Globus pallidus (tissue), 1 donor: Measurements from ENCODE around the gene TUBB2B.
A peak's percentile ranks its signal among the peaks of the same experiment; 100 is the strongest.
"Not testable (repeated sequence)": the region's sequence is repeated elsewhere in the genome, so short reads cannot be mapped to it uniquely, and the experiment has no call there.

Source experiments
- DNase-seq: peaks from one replicate; pipeline ENCODE4 v3.0.0-alpha.2; 2015; ENCODE audit warnings: low spot score

The TUBB2B gene

DNA sequence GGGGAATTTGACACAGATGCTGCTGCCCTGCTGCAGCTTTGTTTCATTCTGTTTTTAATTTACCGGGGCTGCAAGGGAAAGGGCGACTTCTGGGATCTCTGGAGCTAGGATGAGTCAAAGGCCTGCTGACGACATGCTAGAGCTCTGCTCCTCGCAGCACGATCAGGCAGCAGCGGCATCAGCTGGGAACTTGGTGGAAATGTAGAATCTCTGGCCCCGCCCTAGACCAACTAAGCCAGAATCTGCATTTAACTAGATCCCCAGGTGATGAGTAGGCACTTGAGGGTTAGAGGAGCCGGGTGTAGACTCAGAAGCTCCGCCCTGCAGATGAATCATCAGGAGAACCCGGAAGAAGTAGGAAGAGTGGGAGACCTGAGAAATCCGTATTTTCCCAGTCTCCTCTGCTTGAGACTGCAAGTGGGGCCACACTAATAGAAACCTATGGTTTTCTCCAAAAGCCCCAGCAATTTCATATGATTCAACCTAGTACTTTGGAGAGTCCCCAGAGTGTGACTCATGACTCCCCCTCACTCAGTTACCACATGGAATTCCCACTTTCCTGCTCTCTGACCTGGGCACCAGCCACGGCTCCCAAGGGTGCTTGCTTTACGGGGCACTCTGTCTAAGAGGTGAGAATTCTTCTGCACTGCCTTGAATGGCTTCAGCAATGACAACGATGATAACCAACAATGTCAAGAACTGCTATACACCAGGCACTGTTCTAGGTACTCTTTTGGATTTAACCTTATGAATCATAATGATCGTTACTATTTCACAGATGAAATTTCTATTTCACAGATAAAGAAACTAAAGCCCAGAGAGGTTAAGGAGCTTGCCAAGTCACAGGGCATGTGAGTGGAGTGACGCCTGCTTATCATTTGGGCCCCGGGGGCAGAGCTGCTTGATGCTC, 18.1 kb downstream of the TUBB2B start:
- no peak for DNase-seq

DNA sequence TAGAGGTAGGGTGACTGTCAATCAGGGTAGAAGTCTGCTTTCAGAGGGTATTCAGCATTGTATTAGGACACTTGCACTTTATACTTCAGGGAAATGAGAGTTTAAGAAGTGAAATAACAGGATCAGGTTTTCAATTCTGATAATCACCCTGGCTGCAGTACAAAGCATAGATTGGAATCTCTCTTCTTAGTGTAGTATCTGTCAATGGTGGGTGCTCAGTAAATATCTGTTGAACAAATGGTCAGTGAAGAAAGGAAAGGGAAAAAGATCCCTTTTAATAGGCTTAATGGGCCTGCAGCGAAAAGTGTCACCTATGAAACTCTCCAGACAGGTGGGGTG, 18.7 kb downstream of the TUBB2B start:
- DNase-seq, result no peak

DNA sequence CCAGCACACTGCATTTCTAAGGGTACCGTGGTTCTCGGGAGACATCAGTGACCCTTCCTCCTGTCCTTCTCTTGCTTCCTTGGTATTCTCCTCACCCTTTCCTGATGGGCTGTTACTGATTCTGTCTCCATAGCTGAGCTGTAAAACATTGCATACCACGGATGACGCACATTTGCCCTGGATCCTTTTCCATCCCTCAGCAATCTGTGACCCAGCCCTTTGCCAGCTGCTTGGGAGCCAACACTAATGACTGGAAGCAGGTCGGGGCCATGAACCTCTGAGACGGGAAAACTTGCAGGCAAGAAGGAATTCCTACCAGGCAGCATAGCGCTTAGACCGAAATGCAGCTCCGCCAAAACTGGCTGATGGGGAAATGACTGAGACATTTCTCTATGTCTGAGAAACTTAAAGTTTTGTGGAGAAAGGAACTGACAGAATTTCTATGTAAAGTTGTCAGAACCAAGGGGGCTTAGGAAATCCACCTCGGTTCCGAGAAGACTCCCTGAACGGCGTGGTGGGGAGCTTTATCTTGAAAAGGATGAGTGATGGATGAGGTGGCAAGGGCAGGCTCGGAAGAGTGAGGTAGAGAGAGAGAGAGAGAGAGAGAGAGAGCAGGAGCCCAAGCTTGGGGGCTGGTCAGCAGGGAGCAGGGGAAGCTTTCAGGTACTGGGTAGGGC, 19.2 kb downstream of the TUBB2B start:
- no peak for DNase-seq

DNA sequence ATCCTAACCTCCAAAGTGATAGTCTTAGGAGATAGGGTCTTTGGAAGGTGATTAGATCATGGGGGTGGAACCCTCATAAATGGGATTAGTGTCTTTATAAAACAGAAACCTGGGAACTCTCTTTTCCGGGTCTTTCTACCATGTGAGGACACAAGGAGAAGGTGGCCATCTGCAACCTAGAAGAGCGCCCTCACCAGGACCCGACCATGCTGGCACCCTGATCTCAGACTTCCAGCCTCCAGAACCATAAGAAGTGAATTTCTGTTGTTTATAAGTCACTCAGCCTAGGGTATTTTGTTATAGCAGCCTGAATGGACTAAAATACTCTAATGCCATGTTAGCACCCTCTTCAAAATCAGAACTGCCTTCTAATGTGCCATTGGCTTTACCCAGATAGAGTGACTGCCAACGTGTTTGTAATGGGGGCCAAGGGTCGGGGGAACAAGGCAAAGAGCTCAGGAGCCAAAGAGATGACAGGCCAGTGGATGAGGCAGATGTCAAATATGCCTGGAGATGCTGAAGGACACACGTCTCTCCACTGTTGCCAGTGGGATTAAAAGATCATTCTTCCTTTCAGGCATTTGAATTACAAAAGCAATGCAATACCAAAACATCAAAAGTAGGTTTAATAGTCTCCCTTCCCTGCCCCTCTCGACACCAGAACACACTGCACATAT, 21.0 kb downstream of the TUBB2B start:
- DNase-seq, result no peak

DNA sequence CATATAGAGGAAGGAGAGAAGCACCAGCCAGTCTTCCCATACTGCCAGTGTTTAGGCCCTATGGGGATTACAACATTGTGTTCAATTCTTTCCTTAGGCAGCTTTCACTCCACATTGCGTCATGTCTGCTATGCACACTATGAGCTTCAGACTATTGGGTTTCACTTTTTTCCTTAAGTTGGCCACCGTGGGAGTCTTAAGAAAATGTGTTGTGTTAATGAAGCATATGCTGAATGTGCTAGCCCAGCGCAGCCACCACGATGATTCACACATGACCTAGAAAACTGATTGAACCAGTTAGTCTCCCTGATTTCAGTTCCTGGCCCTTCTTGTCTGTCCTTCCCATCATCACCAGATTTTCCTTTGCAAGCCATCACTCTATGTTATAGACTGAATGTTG, 21.5 kb downstream of the TUBB2B start:
- no peak for DNase-seq

DNA sequence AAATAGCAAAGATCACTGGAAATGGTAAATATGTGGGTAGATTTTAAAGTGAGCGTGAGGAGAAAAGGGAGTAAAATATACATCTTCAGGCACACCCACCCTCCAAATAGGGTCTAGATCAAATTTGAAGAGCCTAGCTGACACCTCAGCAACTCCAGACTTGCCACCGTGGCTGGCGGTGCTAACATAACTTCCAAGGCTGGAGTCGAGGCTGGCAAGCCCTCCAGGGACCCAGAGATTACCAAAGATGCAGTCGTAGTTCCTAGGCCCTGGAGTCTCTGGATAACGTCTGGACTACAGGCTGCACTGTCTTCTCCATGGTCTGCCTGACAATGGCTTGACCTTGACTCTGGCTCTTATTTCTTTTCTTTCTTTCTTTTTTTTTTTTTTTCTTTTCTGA, 22.5 kb downstream of the TUBB2B start:
- no peak for DNase-seq

DNA sequence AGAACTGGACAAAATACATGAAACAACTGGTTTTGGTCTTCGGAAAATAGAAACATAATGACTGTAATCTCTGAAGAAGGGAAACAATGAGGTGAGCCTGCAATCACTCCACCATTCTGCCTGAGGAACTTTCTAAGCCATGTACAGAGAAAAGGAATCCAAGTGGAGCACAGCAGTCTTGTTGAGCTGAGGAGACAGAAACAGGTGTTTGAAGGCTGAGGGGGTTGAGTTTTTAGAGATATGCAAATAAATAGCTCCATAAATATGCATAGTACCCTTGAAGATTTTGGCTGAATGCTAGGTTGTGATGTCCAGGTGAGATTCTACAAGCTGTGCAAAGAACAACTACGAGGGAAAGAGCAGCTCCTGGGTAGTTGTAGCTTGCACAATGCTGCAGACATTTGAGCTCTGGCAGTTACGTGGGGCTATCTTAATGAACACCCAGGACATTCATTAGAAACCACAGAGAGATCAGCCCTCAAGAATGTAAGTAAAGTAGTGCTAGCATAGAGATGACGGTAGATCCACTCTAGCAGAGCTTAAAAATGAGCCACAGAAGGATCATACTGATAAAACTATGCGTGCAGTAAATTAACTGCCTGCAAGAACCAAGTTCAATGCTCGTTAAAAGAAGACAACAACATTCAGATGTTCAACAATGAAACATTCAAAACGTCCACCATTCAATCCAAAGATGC, 24.3 kb downstream of the TUBB2B start:
- no peak for DNase-seq

DNA sequence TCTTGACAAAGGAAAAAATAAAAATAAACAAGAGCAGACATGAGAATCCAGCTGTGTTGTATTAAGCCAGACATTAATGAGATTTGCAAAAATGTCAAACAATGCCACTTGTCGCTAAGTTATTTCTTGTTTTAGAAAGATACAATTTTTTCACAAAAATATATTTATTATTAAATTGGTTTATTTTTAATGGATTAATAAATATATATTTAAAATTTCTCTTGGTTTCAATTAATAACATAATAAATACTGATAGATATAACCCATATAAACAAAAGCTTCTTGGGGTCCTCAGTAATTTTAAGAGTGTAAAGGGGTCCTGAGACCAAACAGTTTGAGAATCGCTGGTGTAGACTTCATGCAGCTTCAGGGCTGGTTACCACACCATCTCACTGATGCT, 26.1 kb downstream of the TUBB2B start:
- no peak for DNase-seq

DNA sequence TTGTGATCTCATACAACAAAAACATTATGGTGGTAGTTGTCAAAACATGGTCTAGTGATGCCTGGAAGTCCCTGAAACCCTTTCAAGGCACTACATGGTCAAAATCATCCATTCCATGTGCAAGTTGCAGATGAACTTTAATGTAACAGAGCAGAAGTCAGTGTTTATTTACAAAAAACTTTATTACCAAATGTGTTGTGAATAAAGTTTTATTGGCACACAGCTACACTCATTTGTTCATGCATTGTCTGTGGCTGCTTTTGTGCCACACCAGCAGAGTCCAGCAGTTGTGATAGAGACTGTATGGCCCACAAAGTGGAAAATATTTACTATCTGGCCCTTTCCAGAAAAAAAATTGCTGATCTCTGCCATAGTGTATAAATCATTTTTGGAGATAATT, 26.8 kb downstream of the TUBB2B start:
- DNase-seq, result no peak

DNA sequence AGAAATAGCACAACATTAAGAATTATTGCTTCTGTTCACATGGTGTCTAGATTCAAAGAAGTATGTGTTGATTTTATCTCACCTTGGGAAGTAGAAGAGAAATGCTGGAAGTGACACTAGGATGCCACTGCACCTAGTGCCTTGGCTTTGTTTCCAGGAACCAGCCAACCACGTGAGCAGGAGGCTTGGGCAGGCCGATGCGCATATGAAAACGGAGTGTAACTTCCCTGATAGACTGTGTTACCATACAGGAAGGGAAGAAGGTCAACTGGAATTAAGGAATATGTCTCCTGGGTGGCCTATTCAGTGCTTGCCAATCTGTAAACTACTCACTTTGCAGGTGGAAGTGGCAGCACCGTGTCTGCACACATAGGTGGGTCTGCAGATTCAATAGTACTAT, 28.1 kb downstream of the TUBB2B start:
- no peak for DNase-seq

DNA sequence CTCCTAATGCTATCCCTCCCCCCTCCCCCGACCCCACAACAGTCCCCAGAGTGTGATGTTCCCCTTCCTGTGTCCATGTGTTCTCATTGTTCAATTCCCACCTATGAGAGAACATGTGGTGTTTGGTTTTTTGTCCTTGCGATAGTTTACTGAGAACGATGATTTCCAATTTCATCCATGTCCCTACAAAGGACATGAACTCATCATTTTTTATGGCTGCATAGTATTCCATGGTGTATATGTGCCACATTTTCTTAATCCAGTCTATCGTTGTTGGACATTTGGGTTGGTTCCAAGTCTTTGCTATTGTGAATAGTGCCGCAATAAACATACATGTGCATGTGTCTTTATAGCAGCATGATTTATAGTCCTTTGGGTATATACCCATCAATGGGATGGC, 29.7 kb downstream of the TUBB2B start:
- DNase-seq, result not testable (repeated sequence)

DNA sequence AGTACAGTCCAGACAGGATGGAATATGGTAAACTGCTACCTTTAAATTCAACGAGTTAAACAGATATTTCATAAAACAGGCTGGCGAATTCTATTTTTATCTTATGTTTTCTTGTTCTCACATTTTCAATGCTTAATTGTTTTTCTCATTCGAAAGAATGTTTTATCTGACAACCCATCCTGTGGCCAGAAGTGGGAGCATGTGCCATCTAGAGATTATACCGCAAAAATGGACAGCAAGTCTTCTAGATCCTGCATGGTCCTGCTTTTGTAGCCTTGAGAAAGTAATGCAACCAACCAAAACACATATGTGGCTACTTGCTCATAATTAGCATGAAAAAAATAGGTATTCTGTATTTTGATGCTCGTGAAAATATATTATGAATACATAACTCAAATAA, 30.7 kb downstream of the TUBB2B start:
- DNase-seq, result no peak

DNA sequence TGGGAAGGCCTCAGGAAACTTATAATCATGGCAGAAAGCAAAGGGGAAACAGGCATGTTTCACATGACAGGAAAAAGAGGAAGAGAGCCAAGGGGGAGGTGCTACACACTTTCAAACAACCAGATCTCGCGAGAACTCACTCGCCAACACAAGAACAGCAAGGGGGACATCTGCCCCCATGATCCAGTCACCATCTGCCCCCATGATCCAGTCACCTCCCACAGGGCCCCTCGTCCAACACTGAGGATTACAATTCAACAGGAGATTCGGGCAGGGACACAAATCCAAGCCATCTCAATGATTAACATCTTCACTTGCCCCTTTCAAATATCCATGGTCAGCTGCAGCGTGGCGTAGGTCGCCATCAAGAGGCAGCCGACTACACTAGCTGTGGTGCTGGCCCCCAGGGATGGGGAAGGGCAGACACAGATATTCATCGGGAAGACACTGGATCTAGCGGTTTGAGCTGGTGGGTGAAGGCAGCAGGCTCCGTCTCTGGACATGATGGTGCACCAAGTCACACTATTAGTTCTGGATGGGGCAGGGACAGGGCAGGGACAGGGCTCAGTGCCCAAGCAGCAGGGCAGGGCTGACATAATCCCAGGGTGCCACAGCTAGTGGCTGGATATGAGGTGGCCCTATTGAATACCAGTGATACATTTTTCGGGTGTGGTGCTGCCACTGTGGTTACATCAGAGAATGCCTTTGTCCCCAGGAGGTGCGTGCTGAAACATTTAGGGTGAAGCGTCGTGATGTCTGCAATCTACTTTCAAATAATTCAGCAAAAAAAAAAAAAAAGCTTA, 31.6 kb downstream of the TUBB2B start:
- peak; percentile 41 for DNase-seq

DNA sequence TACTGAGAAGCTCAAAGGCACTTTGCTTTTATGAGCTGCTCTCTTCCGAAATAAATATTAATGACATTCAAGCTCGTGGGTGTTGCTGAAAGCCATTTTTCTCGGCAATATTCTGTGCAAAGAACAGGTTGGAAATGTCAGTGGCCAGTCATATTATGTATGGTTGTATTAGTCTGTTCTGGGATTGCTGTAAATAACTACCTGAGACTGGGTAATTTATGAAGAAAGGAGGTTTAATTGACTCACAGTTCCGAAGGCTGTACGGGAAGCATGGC, 32.1 kb downstream of the TUBB2B start:
- no peak for DNase-seq

DNA sequence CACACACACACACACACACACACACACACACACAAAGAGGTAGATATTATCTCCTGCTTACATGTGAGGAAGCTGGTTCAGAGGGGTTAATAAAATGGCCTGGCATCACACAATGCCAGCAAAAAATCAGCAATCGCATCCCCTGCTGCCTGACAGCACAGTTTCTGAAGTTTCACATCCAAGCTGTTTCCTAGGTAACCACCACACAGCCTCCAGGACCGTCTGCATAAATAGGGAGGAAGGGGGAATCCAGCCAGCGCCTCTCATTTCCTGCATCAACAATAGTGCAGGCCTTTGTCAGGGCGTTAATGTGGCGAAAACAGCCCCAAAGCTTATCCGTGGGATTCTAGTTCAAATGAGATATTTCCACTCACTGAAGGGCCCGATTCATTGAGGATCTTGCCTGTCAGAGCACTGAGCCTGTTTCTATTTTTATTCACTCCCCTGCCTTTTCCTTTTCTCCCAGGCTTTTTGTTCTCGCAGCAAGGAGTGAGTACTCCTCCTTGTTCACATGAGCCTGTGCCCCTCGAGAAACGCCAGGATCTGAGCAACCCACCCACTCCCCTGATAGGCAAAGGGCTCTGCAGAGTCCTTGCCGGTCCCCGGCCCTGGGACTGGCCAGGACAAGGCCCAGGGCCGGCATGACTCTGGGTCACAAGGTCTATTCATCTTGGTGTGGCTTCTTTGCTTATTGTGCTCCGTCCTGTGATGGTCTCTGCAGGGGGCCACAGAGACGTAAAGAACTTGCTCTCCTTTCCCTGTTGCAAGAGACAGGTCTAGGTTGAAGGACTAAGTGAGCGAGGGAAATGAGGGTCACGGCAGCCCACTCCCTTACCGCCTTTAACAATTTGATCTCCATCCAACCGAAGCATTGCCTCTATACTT, 32.7 kb downstream of the TUBB2B start:
- peak; percentile 82 for DNase-seq

DNA sequence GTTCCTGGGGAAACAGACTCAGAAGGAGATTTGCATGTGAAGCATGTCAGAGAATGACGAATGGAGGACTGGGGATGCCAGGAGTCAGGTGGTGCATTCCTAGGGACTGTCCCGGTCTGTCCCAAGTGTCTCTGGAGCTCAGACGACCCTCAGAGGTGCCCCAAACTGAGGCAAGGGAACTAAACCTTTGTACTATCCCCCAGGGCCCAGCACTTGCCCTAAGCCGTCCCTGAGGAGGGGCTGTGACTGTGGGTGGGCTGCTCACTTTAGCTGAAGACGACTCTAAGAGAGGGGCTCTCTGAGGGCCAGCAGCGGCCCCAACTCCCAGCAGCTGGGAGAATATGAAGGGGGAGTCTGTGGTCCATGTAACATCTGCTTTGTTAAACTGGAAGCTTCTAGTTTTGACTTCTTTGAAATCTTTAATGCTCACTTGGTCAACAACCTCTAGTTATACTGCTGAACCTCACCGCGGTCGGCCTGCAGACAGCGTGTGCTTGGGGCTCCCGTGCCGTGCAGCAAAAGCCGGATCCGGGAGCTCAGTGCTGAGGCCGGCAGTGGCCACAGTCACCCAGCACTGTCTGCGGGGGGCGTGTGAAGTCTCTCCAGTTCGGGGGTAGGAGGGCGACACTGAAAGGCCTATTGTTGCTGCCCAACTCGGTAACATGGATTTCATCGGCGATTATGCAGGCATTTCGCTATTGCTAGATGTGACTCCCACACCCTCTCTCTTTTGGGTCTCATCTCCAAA, 34.2 kb downstream of the TUBB2B start:
- peak; percentile 40 for DNase-seq

DNA sequence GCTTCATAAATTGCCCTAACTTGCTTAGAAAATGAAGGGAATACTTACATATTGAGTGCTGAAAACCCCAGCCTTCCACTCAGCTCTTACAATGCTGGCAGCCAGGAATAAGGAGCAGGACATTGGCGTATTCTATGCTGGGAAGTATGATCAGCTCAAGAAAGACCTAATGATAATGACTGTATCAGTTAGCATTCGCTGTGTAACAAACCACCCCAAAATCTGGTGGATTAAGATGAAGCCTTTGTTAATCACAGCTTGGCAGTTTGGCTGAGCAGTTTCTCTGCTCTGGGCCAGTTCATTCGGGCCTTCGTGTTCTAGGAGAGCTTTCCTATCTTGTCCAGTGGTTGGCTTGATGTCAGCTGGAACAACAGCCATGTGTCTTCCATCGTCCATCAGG, 36.7 kb downstream of the TUBB2B start:
- DNase-seq, result no peak

DNA sequence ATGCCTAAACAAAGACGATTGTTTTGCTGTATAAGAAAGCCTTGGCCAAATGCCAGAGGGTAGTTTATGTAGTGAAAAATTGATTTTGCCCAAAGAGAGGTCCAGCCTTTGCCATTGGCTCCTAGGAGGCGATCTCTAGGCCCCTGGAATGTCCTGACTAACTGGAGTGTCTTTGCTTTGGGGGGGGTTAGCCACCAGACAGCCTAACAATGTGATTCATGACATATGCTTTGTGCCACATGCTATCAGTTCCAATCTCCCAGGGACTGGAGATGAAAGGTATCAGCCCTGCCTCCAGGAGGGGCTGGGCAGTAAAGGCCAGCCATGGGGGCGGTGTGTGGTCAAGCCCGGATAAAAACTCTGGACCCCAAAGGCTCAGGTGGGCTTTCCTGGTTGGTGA, 37.4 kb downstream of the TUBB2B start:
- DNase-seq, result no peak

DNA sequence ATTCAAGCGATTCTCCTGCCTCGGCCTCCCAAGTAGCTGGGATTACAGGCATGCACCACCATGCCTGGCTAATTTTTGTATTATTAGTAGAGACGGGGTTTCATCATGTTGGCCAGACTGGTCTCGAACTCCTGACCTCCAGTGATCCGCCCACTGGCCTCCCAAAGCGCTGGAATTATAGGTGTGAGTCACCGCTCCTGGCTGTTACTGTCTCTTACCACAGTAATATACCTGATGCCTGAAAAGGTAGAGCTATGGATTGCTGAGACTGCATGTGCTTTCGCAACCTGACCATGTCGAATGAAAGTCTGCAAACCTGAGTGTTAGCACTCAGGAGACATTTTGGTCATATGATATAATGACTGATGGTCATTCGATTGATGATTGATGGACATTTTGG, 38.3 kb downstream of the TUBB2B start:
- not testable (repeated sequence) for DNase-seq

DNA sequence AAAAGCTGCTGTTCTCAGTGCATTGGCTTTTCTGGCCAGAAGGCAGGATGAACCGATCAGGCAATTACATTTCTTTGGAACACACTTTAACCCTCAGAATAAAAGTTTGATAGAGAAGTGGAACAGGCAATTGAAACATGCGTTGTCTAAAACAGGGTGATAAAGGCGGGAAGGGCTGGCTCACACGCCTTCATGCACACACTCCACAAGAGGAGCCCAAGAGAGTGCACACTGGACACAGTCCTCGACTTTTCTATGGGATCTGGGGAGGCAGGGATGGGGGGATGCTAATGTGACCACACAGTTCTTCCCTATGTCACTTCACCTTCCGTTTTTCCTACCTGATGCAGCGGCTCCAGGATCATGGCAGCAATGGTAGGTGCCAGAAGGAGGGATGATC, 39.2 kb downstream of the TUBB2B start:
- no peak for DNase-seq
